Hepatocyte (in vitro differentiated cells): ENCODE data around the gene CALML5.

Source experiments
- EZH2 ChIP-seq: fragments of 200-600 bp; sonication (generic); IDR thresholded peaks from 2 replicates; pipeline ENCODE4 v1.6.1; 2016; ENCODE audit warnings: antibody characterized with exemption, mild to moderate bottlenecking, borderline replicate concordance
- TF ChIP-seq, protein P1 (sequence below): fragments of 200-600 bp; sonication (generic); IDR thresholded peaks from 2 replicates; pipeline ENCODE4 v1.5.1; 2016; ENCODE audit warnings: antibody characterized with exemption, mild to moderate bottlenecking; ENCODE audit not compliant: poor library complexity

DNA sequence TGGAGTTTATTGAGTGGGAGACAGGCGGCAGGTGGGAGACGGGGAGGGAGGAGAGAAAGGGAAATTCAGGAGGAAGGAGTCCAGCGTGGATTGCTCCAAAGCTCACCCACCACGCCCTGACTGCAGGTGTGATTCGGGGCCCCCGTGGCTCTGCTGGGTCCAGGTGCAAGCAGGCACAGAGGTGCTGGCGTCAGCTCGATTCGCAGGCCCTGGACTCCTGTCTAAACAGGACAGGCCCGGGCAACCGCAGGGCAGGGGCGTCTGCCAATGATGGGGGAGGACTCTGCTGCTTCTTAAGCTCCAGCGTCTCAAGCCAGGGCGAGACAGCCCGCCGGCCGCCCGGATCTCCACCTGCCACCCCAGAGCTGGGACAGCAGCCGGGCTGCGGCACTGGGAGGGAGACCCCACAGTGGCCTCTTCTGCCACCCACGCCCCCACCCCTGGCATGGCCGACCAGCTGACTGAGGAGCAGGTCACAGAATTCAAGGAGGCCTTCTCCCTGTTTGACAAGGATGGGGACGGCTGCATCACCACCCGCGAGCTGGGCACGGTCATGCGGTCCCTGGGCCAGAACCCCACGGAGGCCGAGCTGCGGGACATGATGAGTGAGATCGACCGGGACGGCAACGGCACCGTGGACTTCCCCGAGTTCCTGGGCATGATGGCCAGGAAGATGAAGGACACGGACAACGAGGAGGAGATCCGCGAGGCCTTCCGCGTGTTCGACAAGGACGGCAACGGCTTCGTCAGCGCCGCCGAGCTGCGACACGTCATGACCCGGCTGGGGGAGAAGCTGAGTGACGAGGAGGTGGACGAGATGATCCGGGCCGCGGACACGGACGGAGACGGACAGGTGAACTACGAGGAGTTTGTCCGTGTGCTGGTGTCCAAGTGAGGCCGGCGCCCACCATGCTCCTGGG lies 25.5 kb upstream of the CALML5 start, which contains the start of gene CALML3:
- no peak for TF ChIP-seq EZH2
- TF ChIP-seq, protein P1, sequence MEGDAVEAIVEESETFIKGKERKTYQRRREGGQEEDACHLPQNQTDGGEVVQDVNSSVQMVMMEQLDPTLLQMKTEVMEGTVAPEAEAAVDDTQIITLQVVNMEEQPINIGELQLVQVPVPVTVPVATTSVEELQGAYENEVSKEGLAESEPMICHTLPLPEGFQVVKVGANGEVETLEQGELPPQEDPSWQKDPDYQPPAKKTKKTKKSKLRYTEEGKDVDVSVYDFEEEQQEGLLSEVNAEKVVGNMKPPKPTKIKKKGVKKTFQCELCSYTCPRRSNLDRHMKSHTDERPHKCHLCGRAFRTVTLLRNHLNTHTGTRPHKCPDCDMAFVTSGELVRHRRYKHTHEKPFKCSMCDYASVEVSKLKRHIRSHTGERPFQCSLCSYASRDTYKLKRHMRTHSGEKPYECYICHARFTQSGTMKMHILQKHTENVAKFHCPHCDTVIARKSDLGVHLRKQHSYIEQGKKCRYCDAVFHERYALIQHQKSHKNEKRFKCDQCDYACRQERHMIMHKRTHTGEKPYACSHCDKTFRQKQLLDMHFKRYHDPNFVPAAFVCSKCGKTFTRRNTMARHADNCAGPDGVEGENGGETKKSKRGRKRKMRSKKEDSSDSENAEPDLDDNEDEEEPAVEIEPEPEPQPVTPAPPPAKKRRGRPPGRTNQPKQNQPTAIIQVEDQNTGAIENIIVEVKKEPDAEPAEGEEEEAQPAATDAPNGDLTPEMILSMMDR: no peak
